Testis (tissue), 2 donors: ENCODE data around the gene PGLYRP4.

Experiments
- POLR2A ChIP-seq: fragments of 450-650 bp; IDR thresholded peaks from one replicate; pipeline ENCODE4 v1.6.1; 2017; ENCODE audit warnings: antibody characterized with exemption, mild to moderate bottlenecking, moderate library complexity
- TF ChIP-seq, protein P1 (sequence below), 3 experiments: fragments of 450-650 bp in 2 of 3; fragments of 200-600 bp in 1 of 3; sonication (generic) in 1 of 3; IDR thresholded peaks; one replicate each; pipeline ENCODE4 v1.5.1; 2016 to 2019; ENCODE audit warnings: antibody characterized with exemption in 3 of 3, mild to moderate bottlenecking in 2 of 3, moderate library complexity in 1 of 3

DNA sequence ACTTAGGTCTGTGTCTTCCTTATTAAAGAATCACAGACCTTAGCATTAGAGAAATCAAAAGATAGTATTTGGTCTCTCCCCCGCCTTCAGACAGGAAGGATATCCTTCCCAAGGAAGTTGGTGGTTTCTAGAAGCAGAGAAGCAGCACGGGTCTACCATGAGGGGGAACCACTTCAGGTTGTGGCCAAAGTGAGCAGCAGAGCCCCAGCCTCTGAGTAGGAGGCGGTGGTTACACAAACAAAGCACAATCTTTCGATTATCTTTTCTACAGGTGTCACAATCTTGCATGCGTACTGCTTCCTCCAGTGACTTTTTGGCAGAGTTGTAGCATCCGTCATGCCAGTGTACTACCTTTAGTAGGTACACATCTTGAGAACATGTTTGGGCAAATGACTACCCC, 8.8 kb downstream of the PGLYRP4 start:
- TF ChIP-seq POLR2A = no peak
- TF ChIP-seq, protein P1, sequence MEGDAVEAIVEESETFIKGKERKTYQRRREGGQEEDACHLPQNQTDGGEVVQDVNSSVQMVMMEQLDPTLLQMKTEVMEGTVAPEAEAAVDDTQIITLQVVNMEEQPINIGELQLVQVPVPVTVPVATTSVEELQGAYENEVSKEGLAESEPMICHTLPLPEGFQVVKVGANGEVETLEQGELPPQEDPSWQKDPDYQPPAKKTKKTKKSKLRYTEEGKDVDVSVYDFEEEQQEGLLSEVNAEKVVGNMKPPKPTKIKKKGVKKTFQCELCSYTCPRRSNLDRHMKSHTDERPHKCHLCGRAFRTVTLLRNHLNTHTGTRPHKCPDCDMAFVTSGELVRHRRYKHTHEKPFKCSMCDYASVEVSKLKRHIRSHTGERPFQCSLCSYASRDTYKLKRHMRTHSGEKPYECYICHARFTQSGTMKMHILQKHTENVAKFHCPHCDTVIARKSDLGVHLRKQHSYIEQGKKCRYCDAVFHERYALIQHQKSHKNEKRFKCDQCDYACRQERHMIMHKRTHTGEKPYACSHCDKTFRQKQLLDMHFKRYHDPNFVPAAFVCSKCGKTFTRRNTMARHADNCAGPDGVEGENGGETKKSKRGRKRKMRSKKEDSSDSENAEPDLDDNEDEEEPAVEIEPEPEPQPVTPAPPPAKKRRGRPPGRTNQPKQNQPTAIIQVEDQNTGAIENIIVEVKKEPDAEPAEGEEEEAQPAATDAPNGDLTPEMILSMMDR (IDR thresholded peaks at IDR 0.05) = no peak
